H1 (cell line): ENCODE measurements around the gene ZNF100.

Experiments
- BACH1 ChIP-seq: IDR thresholded peaks from 2 replicates; pipeline ENCODE4 v1.6.1; 2012; ENCODE audit warnings: low read length, improper control_type of control experiment
- YY1 ChIP-seq: IDR thresholded peaks from 2 replicates; pipeline ENCODE4 v1.6.1; 2011; ENCODE audit warnings: low read depth, mild to moderate bottlenecking, low read length
- TF ChIP-seq, protein P1 (sequence below): IDR thresholded peaks from 2 replicates; pipeline ENCODE4 v1.6.1; 2011; ENCODE audit warnings: low read length, improper control_type of control experiment
- TF ChIP-seq, protein P2 (sequence below), 3 experiments: IDR thresholded peaks; 1 replicate in 2 of 3; 2 replicates in 1 of 3; pipeline versions ENCODE4 v1.5.1 to v1.6.1; 2011; ENCODE audit warnings: low read length in 3 of 3, mild to moderate bottlenecking in 3 of 3, inconsistent platforms in 2 of 3, low read depth in 1 of 3, moderate library complexity in 1 of 3; ENCODE audit not compliant: insufficient read depth in 1 of 3; ENCODE audit errors: control extremely low read depth in 1 of 3
- TF ChIP-seq, protein P3 (sequence below): IDR thresholded peaks from 2 replicates; pipeline ENCODE4 v1.6.1; 2012; ENCODE audit warnings: inconsistent platforms

DNA sequence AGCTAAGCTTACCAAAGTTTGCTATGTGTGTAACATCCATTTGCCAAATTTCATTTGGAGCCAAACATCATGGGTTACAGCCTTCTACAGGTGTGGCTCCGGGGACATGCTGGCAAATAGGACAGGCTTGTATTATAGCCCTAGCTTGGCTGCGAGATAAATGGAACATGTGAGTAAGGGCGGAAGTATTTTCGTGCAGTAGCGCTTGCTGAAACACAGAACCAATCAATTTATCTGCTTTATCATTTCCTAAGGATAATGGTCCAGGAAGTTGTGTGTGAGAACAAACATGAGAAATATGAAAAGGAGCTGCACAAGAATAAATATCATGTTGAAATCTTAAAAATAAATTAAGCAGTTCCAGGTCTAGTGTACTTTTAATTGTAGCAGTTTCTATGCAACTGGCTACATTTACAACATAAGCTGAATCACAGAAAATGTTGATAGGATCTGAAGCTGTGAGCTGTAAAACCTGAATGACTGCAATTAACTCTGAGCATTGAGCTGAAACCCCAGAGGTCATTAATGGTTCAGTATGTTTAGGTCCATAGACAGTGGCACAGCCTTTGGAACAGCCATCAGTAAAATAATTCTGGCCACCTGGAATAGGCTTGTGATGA lies 22.2 kb upstream of the ZNF100 start:
- TF ChIP-seq, protein P1, sequence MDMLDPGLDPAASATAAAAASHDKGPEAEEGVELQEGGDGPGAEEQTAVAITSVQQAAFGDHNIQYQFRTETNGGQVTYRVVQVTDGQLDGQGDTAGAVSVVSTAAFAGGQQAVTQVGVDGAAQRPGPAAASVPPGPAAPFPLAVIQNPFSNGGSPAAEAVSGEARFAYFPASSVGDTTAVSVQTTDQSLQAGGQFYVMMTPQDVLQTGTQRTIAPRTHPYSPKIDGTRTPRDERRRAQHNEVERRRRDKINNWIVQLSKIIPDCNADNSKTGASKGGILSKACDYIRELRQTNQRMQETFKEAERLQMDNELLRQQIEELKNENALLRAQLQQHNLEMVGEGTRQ: no peak
- TF ChIP-seq, protein P2, sequence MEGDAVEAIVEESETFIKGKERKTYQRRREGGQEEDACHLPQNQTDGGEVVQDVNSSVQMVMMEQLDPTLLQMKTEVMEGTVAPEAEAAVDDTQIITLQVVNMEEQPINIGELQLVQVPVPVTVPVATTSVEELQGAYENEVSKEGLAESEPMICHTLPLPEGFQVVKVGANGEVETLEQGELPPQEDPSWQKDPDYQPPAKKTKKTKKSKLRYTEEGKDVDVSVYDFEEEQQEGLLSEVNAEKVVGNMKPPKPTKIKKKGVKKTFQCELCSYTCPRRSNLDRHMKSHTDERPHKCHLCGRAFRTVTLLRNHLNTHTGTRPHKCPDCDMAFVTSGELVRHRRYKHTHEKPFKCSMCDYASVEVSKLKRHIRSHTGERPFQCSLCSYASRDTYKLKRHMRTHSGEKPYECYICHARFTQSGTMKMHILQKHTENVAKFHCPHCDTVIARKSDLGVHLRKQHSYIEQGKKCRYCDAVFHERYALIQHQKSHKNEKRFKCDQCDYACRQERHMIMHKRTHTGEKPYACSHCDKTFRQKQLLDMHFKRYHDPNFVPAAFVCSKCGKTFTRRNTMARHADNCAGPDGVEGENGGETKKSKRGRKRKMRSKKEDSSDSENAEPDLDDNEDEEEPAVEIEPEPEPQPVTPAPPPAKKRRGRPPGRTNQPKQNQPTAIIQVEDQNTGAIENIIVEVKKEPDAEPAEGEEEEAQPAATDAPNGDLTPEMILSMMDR (IDR thresholded peaks at IDR 0.05; ENCODE audit: control extremely low read depth in 1 of 3, insufficient read depth in 1 of 3, low read depth in 1 of 3, low read length in 3 of 3): no peak
- TF ChIP-seq YY1 (no peak), BACH1 (no peak)
- TF ChIP-seq, protein P3, sequence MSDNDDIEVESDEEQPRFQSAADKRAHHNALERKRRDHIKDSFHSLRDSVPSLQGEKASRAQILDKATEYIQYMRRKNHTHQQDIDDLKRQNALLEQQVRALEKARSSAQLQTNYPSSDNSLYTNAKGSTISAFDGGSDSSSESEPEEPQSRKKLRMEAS: no peak
